K562 treated with DMSO at 1 percent for 48 hours (cell line): ENCODE data around the gene LRRC37A3. TPM values are rescaled to one million over a fixed set of nuclear protein-coding genes. Genes with fewer than 3 reads are reported as not detected.

Experiments
- total RNA-seq: library from RNA; unstranded; fragments of 300-600 nt; gene quantifications from 2 replicates; pipeline ENCODE4 v1.2.3, GENCODE V29; 2022; ENCODE audit warnings: low replicate concordance; ENCODE audit errors: extremely low read depth

LRRC37A3 gene
- total RNA-seq, result not detected in 2 replicates

GRCh38 chr17:64919289-64920025 lies at the start of gene LRRC37A3:
LRRC37A3 (minus strand) TSS chr17:64919478; CDS start chr17:64897257, 22,221 bp downstream.

Other genes starting within 250 kb of the LRRC37A3 start
- gene GNA13, start 137.3 kb upstream of the LRRC37A3 start, total RNA-seq, result not detected in 2 replicates
- gene RGS9, start 217.9 kb upstream of the LRRC37A3 start, total RNA-seq, result not detected in 2 replicates